Subcutaneous adipose tissue (tissue), 4 donors: ENCODE data around the gene IRGQ. TPM values are rescaled to one million over a fixed set of nuclear protein-coding genes. Genes with fewer than 3 reads are reported as not detected.

Experiments
- total RNA-seq, 4 donors: library from RNA; depleted of rRNA; stranded (reverse); fragments of >200 nt; gene quantifications; one replicate each; pipeline ENCODE4 v1.1.0, GENCODE V29; 2016
- TF ChIP-seq, protein P1 (sequence below): fragments of 450-650 bp; IDR thresholded peaks from one replicate; pipeline ENCODE4 v1.5.1; 2016; ENCODE audit warnings: low read depth, mild to moderate bottlenecking, control low read depth, antibody characterized with exemption, moderate library complexity

IRGQ gene
- total RNA-seq, 4 donors from 2014 or later, result 8.5 to 16.0 (median 11.5) TPM

DNA sequence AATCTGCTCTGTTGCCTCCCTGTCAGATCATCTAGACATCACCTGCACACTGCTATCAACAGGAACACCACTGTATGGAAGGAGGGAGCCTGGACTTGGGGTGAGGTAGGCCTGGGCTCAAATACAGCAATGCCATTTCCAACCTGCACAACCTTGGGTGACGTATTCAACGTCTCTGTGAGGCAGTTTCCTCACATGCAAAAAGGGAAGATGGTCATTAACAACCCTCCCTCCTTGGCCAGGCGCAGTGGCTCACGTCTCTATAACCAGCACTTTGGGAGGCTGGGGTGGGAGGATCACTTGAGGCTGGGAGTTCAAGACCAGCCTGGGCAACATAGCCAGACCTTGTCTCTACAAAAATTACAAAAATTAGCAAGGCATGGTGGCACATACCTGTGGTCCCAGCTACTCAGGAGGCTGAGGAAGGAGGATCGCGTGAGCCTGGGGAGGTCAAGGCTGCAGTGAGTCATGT lies 33.7 kb downstream of the IRGQ start:
- TF ChIP-seq, protein P1, sequence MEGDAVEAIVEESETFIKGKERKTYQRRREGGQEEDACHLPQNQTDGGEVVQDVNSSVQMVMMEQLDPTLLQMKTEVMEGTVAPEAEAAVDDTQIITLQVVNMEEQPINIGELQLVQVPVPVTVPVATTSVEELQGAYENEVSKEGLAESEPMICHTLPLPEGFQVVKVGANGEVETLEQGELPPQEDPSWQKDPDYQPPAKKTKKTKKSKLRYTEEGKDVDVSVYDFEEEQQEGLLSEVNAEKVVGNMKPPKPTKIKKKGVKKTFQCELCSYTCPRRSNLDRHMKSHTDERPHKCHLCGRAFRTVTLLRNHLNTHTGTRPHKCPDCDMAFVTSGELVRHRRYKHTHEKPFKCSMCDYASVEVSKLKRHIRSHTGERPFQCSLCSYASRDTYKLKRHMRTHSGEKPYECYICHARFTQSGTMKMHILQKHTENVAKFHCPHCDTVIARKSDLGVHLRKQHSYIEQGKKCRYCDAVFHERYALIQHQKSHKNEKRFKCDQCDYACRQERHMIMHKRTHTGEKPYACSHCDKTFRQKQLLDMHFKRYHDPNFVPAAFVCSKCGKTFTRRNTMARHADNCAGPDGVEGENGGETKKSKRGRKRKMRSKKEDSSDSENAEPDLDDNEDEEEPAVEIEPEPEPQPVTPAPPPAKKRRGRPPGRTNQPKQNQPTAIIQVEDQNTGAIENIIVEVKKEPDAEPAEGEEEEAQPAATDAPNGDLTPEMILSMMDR, result no peak

DNA sequence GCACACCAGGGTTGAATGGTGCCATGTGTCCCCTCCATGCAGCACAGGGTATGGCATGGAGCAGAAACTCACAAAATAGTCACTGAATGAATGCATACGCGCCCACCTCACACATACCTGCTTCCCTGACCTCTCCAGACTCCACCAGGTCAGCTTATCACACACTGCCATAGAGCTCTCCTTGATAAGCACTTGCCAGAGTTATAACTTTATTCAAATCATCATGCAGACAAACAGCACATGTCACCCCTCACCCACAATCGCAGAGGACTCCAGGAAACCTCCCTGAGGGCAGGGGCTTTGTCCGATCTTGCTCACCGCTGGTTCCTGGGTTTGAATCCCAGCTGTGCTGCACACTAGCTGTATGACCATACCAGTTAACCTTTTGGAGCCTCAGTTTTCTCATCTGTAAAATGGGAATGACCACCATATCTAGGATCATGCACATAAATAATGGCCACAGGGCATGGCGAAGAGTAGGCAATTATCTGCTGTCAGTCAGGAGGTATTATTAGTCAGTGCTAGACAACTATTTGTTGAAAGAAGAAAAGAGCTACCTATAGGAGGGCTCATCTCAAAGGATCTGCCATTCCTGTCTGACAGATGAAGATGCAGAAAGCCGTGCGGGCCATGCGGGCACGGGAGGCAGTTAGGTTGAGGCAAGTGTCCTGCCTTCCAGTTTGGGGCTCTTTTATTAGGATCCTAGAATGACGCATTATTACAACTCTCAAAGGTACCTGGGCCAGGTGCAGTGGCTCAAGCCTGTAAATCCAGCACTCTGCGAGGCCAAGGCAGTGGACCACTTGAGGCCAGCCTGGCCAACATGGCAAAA lies 34.6 kb downstream of the IRGQ start:
- TF ChIP-seq, protein P1, result no peak

DNA sequence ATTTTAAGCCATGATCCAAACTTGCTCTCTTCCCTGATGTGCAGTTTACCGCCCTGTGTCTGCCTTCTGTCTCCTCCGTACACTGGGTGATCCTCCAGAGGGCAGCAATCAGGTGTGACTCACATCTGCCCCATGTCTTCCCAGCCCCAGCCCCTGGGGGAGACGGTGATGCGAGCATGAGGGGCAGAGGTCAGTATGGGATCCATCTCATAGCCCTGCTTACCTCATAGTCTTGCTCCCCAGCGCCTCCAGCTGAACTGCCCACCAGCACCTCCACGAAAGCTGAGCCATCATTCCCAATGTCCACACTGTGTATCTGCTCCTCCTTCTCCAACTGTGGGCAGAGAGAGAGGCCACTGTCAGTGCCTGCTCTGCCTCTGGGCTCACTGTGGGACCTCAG lies 35.2 kb downstream of the IRGQ start:
- TF ChIP-seq, protein P1, result no peak

DNA sequence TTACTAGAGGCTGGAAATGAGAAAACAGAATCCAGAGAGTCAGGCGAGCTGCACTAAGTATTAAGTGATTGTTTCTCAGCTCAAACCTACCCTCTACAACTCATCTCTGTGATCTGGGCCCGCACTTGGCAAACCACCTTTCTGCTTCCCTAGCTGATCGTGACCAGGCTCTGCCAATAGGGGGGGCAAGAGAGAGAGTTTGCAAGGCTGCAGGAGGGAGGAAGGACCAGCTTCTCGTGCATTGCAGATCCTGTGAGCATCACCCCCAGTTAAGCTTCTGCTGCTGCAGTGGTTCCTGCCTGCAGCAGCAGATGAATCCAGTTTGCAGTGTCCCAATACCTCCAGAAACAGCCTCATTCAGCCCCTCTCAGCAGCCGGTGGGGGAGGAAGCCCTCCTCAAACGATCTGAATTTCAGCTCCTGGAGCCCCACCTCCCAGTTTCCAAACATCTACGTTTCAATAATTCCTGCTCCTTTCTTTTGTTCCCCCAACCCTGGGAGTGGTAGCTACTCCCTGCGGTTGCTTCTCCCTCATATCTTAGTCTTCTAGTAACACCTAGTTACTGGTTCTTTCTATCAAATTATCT lies 40.7 kb downstream of the IRGQ start:
- TF ChIP-seq, protein P1, result no peak

DNA sequence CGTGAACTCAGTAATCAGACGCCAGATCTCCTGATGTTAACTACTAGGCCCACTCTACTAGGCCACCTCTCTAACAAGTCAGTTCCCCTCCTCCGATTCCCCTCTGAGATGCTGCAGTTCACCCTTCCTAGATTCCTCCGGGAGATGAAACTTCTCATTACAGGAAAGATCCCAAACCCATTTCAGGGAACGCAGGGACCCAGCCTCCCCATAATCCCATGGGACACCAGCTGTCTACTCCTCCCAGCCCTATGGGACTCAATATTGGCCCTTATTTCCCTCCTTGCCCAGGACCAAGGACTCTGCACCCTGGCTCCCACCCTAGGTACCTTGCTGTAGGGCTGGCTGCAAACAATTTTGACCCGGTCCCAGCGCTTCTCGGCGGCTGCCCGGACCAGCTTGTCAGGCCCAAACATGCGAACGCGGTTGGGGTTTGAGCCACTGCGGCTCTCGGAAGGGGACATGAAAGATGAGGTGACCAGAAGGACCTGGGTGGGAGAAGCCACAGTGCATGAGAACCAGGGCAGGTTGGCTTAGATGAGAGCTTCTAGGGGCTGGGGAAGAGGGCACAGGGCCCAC lies 41.5 kb downstream of the IRGQ start:
- TF ChIP-seq, protein P1, result no peak

DNA sequence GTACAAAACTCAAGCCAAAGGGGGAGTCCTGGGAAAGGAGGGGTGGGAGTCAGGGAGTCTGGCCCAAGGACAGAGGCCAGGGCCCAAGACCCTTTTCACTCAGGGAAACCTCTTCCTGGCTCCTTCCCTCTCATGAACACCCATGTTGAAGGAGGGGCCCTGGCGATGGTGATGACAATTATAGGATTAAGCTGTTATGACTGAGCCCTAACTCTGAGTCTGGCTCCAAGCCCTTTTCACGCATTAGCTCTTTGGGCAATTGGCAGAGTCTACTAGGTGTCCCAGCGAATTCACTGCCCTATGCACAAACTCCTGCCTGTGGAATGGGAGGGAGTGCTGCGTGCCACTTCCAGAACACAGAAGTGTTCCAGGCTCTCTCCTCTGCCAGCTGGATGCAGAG lies 42.3 kb downstream of the IRGQ start:
- TF ChIP-seq, protein P1, result no peak

DNA sequence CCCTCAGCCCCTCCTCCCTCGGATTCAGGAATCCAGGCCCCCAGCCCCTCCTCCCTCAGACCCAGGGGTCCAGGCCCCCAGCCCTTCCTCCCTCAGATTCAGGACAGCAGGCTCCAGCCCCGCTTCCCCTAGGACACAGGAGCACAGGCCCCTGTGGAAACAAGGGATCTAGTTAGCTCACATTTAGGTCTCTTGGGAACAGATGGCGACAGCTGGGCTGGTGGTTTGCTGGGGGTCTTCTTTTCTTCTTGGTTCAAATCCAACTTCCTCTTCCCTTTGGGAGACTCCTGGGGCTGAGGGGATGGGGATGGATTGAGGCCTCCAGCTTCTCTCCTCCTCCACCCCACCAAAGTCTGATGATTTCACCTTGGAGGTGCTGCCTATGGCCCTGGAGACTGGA lies 43.3 kb downstream of the IRGQ start:
- TF ChIP-seq, protein P1, result no peak
